SK-MEL-5 (cell line): ENCODE data around the gene IRF9. TPM values are rescaled to one million over a fixed set of nuclear protein-coding genes. Genes with fewer than 3 reads are reported as not detected.

ENCODE experiments used
- DNase-seq: peaks from one replicate; pipeline ENCODE4 v3.0.0-alpha.2; 2016; ENCODE audit warnings: low read depth, low spot score
- in situ Hi-C: cut with HindIII; loops from 2 replicates; pipeline ENCODE4 v1.10.0; 2016; ENCODE audit warnings: low sequenced_read_pairs, high pct_unique_total_duplicates, low pct_unique_long_range_greater_than_20kb
- polyA plus RNA-seq, 2 experiments: library from polyadenylated mRNA; depleted of rRNA; stranded (reverse); fragments of >200 nt; gene quantifications; 2 replicates each; pipeline ENCODE4 v1.2.3, GENCODE V29; 2015
- total RNA-seq: library from RNA; depleted of rRNA; stranded (reverse); fragments of >200 nt; shearing (Covaris generic); gene quantifications from 2 replicates; pipeline ENCODE4 v1.2.3, GENCODE V29; 2014; rRNA removed

The IRF9 gene
- 24.2 and 34.1 TPM in 2 replicates for total RNA-seq
- polyA plus RNA-seq (2015; cell fraction: cytosol; rRNA removed): 19.5 and 27.0 TPM in 2 replicates
- 179 and 209 TPM in 2 replicates for polyA plus RNA-seq (2015; cell fraction: nucleus; rRNA removed)

DNA sequence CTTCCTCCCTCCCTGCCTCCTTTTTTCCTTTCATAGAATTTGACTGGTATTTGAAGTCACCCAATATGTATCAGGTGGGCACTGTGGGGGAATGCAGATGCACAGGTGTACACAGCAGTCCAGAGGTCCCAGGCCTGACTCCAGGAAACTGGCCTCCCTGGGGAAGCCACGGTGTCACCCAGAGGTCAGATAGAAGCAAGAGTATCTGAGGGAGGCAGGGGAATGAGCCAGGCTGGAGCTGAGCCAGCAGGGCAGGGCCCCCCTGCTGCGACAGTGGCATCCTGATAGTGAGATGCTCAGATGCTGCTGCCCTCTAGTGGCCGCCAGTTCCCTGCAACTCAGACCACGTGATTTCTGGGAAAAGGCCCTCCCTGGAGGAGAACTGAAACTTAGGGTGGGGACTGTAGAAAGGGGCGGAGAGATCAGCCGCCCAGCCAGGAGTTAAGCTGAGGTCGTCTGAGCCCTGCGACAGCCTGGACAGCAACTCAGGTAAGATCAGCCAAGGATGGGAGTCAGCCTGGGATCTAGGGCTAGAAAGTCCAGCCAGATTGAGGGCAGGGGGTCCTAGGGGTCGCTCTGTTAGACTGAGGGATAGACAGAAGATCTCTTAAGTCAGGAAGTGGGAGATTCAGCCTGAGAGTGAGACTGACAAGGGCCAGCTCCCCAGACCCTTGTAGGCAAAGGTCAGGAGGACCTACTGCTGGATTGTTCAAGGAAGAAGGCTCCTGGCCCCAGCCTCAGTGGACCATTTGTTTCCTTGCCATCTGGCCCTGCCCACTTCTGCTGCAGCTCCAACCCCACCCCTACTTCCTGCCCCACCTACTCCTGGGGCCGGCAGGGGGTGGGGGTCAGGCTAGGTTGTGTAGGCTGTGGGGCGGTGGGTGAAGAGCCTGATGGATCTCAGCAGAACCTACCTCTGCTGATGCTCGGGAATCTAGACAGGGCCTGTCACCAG lies at the start of gene IRF9:
IRF9 (plus strand) TSS at position 416 of the 955 bp plus-strand sequence. CDS start 880 bp downstream, outside the sequence.
- DNase-seq: peak; percentile 94
- in situ Hi-C loops: no loop called here

- in situ Hi-C loops: no loop called here
- no peak for DNase-seq
Measured at GRCh38 chr14:24113379-24113800, 47.7 kb upstream of the IRF9 start.

GRCh38 chr14:24113801-24114531 lies 47.1 kb upstream of the IRF9 start:
- in situ Hi-C loops: no loop called here
- peak; percentile 83 for DNase-seq

DNA sequence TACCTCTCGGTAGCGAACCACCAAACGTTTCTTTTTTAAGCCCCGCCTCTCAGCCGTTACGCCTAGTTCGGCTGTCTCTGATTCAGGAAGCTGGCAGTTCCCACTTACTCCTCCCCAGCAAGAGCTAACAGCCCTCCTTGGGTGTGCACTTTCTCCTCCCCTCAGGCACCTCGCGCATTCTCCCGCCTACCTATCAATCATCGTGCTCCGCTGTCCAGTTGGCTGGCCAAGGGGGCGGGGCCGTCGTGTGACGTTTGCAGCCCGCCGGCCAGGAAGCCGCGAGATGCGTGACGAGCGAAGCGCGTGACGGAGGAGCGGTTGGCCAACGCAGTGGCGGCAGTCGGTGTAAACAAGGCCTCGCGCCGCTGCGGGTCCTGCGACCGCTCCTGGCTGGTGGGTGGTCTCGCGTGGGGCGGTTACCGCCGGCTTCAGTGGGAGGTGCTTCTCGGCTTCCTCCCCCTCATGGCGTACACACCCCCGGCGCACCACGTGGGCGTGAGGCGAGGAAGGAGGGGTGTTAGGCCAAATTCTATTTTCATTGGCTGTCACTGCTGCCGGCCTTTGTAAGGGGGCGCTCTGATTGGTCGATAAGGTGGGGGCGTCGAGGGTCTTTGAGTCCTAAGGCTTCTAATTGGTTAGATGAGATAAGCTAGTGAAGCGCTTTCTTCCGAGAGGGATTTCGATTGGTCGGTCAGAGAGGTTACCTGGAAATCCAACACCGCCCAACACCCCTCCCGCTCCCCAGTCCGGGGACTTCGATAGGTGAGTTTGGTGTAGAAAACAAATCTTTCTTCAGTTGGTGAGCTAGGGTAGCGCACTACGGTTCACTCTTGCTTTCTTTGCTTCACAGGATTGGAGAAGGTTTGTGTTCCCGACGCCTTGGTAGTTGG lies 46.3 kb upstream of the IRF9 start, which contains the start of the genes DCAF11 and NRL:
DCAF11 (plus strand) TSS at position 246 of the 890 bp plus-strand sequence. CDS start 818 bp downstream, outside the sequence.
NRL (minus strand) TSS at position 418 of the 890 bp plus-strand sequence. CDS start 32,101 bp downstream, outside the sequence.
- DNase-seq: peak; percentile 99
- in situ Hi-C loops: no loop called here

GRCh38 chr14:24115422-24116127 lies 45.5 kb upstream of the IRF9 start:
- in situ Hi-C loops: no loop called here
- no peak for DNase-seq

DNA sequence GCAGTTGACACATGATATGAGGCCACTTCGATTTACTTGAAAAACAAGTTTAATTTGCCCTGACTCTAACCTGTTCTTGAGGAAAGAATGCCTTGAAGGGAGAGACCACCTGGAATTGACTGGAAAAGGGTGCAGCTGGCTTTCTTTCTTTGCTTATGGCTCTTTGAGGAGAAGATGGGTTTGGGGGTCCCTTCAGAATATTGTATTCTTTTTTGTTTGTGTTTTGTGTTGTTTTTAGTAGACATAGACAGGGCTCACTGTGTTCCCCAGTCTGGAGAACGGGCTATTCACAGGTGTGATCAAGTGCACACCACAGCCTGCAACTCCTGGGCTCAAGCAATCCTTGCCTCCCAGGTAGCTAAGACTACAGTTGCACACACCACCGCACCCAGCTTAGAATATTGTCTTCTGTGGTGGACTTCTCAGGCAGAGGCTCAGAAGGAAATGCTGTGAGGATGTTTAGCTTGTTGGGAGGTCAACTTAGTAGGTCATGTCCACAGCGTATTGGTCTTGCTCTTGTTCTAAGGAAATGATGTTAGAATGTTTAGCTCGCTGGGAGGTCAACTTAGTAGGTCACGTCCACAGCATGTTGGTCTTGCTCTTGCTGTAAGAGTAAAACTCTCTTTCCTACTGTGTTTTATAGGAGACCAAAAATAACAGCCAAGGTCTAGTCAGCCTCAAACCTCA lies 44.8 kb upstream of the IRF9 start:
- in situ Hi-C loops: no loop called here
- no peak for DNase-seq

DNA sequence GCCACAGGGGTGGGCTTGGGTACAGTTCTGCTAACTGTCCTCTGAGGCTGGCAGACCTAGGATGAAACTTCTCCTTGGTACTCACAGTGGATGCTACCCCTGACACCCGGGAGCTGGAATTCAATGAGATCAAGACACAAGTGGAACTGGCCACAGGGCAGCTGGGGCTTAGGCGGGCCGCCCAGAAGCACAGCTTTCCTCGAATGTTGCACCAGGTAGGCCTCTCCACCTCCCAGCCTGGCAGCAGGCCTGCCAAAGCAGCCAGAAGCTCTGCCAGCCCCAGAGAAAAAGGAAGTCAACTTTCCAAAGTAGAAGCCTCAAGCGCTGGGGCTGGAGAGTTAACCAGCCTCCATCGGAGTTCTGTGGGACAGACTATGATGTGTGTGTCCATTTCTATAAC lies 43.9 kb upstream of the IRF9 start:
- in situ Hi-C loops: no loop called here

GRCh38 chr14:24119691-24120090 lies 41.4 kb upstream of the IRF9 start:
- in situ Hi-C loops: no loop called here
- no peak for DNase-seq

More for the DNA sequence above, 43.9 kb upstream of the IRF9 start:
- no peak for DNase-seq

DNA sequence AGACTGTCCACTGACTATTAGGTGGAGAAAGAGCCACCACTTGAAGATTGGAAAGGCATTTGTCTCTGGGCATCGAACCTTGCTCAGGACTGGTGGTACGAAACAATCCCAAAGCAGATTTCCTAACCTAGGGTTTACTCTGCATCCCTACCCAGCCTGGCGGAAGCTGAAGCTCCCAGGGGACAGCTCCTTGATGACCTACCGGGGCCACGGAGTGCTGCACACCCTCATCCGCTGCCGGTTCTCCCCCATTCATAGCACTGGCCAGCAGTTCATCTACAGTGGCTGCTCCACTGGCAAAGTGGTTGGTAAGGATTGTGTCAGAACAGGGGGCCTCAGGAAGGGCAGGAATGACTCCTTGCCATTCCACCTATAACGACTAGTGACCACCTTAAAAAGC lies 39.9 kb upstream of the IRF9 start:
- in situ Hi-C loops: no loop called here
- no peak for DNase-seq

DNA sequence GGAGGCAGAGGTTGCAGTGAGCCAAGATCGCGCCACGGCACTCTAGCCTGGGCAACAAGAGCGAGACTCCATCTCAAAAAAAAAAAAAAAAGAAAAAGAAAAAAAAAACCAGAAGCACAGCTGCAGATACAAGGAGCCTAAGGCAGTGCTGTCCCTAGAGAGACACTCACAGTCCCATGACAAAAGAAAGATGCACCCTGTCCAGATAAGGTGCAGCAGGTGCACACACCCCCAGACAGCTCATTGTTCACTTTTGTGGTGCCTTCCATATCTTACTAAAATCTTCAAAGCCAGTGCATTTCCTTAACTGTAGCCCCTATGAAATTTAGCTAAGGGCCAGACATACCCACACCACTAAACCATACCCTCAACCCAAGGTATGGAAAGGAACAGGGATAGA lies 38.6 kb upstream of the IRF9 start:
- no peak for DNase-seq
- in situ Hi-C loops: no loop called here

DNA sequence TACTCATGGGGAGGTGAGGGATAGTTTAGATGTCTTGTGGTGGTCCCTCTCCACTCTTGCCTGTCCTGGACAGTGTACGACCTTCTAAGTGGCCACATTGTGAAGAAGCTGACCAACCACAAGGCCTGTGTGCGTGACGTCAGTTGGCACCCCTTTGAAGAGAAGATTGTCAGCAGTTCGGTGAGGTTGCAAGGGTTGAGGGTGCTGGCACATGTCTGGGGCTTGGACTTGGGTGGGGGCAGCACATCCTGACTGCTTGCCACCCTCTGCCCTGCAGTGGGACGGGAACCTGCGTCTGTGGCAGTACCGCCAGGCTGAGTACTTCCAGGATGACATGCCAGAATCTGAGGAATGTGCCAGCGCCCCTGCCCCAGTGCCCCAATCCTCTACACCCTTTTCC lies 38.2 kb upstream of the IRF9 start:
- in situ Hi-C loops: no loop called here
- no peak for DNase-seq

DNA sequence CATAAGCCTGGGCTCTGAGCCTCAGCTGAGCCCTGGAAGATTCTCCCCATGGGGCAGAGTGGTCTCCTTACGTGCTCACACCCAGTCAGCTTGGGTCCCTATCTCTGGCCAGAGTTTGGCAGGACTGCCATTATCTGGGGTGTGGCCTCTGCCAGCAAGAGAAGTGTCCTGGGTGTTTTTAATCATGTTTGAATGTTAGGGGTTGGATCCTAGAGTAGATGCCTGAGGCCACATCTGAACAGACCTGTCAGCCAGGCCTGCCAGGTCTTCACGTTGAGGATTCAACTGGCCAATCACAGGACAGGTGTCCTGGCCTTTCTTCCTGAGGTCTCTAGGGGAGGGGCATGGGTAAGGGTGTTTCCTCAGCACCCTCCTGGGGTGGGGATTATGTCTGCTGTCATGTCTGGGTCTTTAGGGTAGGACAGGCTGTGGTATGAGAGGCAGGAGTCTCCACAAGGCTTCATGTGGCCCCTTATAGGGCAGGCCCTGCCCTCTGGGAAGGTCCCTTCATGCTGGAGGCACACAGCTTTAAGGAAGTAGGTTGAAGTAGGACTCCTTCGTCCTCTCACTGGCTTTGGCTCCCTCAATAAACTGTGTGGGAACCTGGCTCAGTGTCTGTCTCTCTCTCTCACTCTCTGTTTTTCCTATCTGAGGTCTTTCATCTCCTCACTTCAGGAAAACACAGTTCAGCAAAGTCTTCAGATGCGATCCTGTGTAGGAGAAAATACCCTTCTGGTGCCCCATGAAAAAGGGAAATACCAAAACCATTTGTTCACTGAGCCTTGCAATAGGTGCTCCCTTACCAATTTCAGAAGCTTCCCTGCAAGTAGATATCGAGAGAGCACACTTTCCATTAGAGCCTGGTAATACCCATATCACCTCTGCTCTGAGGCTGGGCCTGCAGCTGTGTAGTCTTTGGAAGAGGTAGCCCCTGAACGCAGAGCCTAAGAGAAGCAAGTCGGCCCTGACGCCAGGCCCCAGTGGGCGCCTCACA lies 37.3 kb upstream of the IRF9 start:
- no peak for DNase-seq
- in situ Hi-C loops: no loop called here

- in situ Hi-C loops: no loop called here
- DNase-seq: no peak
Measured at GRCh38 chr14:24126939-24127338, 34.1 kb upstream of the IRF9 start.

DNA sequence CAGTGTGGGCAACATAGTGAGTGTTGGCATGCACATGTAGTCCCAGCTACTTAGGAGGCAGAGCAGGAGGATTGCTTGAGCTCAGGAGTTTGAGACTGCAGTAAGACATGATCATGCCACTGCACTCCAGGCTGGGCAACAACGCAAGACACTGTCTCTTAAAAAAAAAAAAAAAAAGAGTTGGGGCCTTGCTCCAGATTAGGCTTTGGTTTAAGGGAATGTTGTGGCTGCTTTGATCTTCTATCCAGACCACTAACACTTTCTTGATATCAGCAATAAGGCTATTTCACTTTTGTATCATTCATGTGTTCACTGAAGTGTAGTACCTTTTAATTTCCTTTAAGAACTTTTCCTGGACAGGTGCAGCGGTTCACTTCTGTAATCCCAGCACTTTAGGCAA lies 33.4 kb upstream of the IRF9 start:
- in situ Hi-C loops: no loop called here
- no peak for DNase-seq

- no peak for DNase-seq
- in situ Hi-C loops: no loop called here
Measured at GRCh38 chr14:24129410-24129998, 31.6 kb upstream of the IRF9 start.
